DND-41 (cell line): ENCODE data around the gene NKPD1.

Experiments
- ATAC-seq: fragments of 200-7000 bp; cut with Tn5 transposase; 3 replicates; pipeline ENCODE4 v1.9.1; 2021; ENCODE audit warnings: low read depth; ENCODE audit not compliant: insufficient read depth
- DNase-seq: peaks from one replicate; pipeline ENCODE4 v3.0.0-alpha.2; 2020
- H2AFZ ChIP-seq: 2 replicates; pipeline ENCODE4 v1.6.0; 2012; ENCODE audit warnings: low read depth, low read length
- H3K27ac ChIP-seq: 2 replicates; pipeline ENCODE4 v1.5.1; 2012; ENCODE audit warnings: low read length, inconsistent platforms
- H3K27me3 ChIP-seq: fragments of 200-600 bp; sonication (generic); 2 replicates; pipeline ENCODE4 v1.6.0; 2012; ENCODE audit warnings: low read length, mild to moderate bottlenecking, inconsistent platforms; ENCODE audit not compliant: insufficient read depth, poor library complexity
- H3K36me3 ChIP-seq: 2 replicates; pipeline ENCODE4 v1.5.1; 2012; ENCODE audit warnings: low read length, inconsistent platforms; ENCODE audit not compliant: insufficient read depth
- H3K4me1 ChIP-seq: 2 replicates; pipeline ENCODE4 v1.5.1; 2012; ENCODE audit warnings: mild to moderate bottlenecking, low read length; ENCODE audit not compliant: insufficient read depth
- H3K4me2 ChIP-seq: 2 replicates; pipeline ENCODE4 v1.6.0; 2012; ENCODE audit warnings: mild to moderate bottlenecking, moderate library complexity, low read length, inconsistent platforms; ENCODE audit not compliant: insufficient read depth
- H3K4me3 ChIP-seq, 2 experiments: fragments of 200-600 bp in 1 of 2; shearing (Covaris generic) in 1 of 2; 2 replicates each; pipeline ENCODE4 v1.5.1; 2012 to 2016; ENCODE audit warnings: inconsistent platforms in 2 of 2, low read length in 2 of 2, mild to moderate bottlenecking in 2 of 2, low read depth in 1 of 2, moderate library complexity in 1 of 2
- H3K79me2 ChIP-seq: 2 replicates; pipeline ENCODE4 v1.6.0; 2012; ENCODE audit warnings: low read length, inconsistent platforms; ENCODE audit not compliant: insufficient read depth
- H3K9ac ChIP-seq: 2 replicates; pipeline ENCODE4 v1.6.0; 2012; ENCODE audit warnings: low read depth, mild to moderate bottlenecking, inconsistent platforms, low read length, moderate library complexity
- H3K9me3 ChIP-seq: 2 replicates; pipeline ENCODE4 v1.5.1; 2012; ENCODE audit warnings: low read length, moderate library complexity, mild to moderate bottlenecking, inconsistent platforms; ENCODE audit not compliant: insufficient read depth, severe bottlenecking
- H4K20me1 ChIP-seq: 2 replicates; pipeline ENCODE4 v1.6.0; 2012; ENCODE audit warnings: low read length; ENCODE audit not compliant: insufficient read depth
- EZH2 ChIP-seq: IDR thresholded peaks from 3 replicates; pipeline ENCODE4 v1.6.1; 2012; ENCODE audit warnings: borderline replicate concordance, low read depth, mild to moderate bottlenecking, moderate library complexity, low read length, inconsistent platforms; ENCODE audit not compliant: severe bottlenecking
- TF ChIP-seq, protein P1 (sequence below): IDR thresholded peaks from 2 replicates; pipeline ENCODE4 v1.5.1; 2012; ENCODE audit warnings: borderline replicate concordance, low read length, moderate library complexity, mild to moderate bottlenecking; ENCODE audit not compliant: poor library complexity, severe bottlenecking; ENCODE audit errors: extremely low read depth

Gene NKPD1

DNA sequence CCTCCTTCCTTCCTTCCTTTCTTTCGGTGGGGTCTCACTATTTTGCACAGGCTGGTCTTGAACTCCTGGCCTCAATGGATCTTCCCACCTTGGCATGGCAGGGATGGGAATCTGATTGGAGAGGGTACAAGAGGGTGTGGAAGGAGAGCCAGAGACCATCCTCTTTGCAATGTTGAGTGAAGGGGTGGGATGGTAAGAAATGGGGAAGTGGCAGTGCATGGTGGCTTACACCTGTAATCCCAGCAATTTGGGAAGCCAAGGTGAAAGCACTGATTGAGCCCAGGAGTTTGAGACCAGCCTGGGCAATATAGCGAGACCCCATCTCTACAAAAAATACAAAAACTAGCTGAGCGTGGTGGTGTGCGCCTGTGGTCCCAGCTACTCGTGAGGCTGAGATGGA, 23.3 kb upstream of the NKPD1 start:
- Histone ChIP-seq H3K36me3 (peaks cover 13% of the 10 kb centered on the region), H2AFZ (no peak overlapping the region), H3K4me3 (no peak overlapping the region), H3K4me1 (peaks cover 22% of the 10 kb centered on the region), H3K9ac (no peak overlapping the region), H3K4me2 (no peak overlapping the region), H3K27ac (no peak overlapping the region), H3K27me3 (no peaks in the 10 kb centered on the region), H3K9me3 (no peaks in the 10 kb centered on the region), H4K20me1 (peaks cover 8% of the 10 kb centered on the region), H3K79me2 (peaks cover 15% of the 10 kb centered on the region)
- ATAC-seq (no peak), DNase-seq (no peak)
- no peak for TF ChIP-seq EZH2
- TF ChIP-seq, protein P1, sequence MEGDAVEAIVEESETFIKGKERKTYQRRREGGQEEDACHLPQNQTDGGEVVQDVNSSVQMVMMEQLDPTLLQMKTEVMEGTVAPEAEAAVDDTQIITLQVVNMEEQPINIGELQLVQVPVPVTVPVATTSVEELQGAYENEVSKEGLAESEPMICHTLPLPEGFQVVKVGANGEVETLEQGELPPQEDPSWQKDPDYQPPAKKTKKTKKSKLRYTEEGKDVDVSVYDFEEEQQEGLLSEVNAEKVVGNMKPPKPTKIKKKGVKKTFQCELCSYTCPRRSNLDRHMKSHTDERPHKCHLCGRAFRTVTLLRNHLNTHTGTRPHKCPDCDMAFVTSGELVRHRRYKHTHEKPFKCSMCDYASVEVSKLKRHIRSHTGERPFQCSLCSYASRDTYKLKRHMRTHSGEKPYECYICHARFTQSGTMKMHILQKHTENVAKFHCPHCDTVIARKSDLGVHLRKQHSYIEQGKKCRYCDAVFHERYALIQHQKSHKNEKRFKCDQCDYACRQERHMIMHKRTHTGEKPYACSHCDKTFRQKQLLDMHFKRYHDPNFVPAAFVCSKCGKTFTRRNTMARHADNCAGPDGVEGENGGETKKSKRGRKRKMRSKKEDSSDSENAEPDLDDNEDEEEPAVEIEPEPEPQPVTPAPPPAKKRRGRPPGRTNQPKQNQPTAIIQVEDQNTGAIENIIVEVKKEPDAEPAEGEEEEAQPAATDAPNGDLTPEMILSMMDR, result no peak

DNA sequence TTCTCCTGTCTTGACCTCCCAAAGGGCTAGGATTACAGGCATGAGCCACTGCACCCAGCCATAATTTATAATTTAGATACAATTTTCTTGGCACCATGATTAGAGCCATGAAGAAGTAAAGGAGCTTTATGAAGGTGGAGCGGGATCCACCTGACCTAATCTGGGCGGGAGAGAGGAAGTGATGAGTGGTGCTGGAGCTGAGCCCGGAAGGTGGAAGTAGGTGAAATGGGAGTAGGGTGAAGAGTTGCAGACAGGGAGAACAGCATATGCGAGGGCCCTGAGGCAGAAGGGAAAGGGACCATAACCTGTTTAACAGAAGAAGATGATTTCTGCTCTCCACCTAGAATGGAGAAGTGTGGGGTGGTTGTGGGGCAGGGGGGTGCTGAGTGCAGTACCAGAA, 22.0 kb upstream of the NKPD1 start:
- H3K4me2 ChIP-seq, result no peak overlapping the region
- ATAC-seq (no peak), DNase-seq (no peak)
- no peak overlapping the region for H2AFZ ChIP-seq
- no peak overlapping the region for H3K9ac ChIP-seq
- H3K9me3 ChIP-seq, result no peaks in the 10 kb centered on the region
- TF ChIP-seq, protein P1, result no peak
- TF ChIP-seq EZH2, result no peak
- no peaks in the 10 kb centered on the region for H3K27me3 ChIP-seq
- no peak overlapping the region for H3K27ac ChIP-seq
- H3K36me3 ChIP-seq, result peaks cover 13% of the 10 kb centered on the region
- H4K20me1 ChIP-seq, result peaks cover 8% of the 10 kb centered on the region
- no peak overlapping the region for H3K4me3 ChIP-seq
- peaks cover 21% of the 10 kb centered on the region for H3K79me2 ChIP-seq
- peaks cover 23% of the 10 kb centered on the region for H3K4me1 ChIP-seq

DNA sequence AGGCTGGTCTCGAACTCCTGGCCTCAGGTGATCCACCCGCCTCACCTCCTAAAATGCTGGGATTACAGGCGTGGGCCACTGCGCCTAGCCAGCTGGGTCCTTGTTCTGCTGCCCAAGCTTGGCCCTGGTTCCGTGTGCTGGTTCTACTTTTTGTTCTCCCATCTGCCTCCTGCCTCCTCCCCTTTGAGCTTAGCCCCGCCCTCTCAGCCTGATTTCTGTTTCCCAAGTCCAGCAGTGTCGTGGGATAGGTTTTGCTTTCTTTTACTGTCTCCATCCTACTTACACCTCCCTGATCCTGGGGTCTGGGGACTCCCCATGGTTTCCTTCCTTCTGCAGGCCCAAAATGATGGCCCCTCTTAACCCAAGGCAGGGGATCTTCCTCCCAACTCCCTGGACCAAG, 20.2 kb upstream of the NKPD1 start:
- Histone ChIP-seq H3K9ac (no peak overlapping the region), H3K79me2 (peaks cover 31% of the 10 kb centered on the region), H3K9me3 (no peaks in the 10 kb centered on the region), H3K36me3 (peaks cover 13% of the 10 kb centered on the region), H3K27ac (no peak overlapping the region), H3K4me1 (peaks cover 33% of the 10 kb centered on the region), H3K4me3 (no peak overlapping the region), H3K27me3 (no peaks in the 10 kb centered on the region), H2AFZ (no peak overlapping the region), H3K4me2 (peak overlapping the region; percentile 19; the same call in 1 of the 2 replicates), H4K20me1 (peaks cover 8% of the 10 kb centered on the region)
- TF ChIP-seq, protein P1, result no peak
- TF ChIP-seq EZH2, result no peak
- no peak for DNase-seq
- ATAC-seq, result no peak

DNA sequence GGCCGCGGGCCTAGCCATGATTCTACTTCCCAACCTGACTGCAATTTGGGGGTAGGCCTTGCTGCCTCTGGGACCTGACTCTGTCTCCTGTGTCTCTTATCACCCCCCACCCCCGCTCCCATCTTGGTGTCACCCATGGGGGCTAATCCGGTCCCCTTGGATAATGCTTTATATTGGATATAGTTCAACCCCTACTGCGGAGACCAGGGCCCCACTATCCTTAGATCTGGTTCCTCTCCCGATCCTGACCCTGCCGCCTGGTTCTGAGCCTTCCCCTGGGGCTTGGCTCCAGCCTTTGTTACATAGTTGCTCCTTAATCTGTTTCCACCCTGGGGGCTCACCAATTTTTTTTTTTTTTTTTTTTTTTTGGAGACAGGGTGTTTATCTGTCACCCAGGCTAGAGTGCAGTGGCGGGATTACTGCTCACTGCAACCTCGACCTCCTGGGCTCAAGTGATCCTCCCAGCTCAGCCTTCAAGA, 19.1 kb upstream of the NKPD1 start:
- Histone ChIP-seq H3K4me3 (peak overlapping the region in 1 of 2 experiments; percentile 87; a peak in 3 of 4 replicates), H3K9me3 (no peaks in the 10 kb centered on the region), H3K36me3 (peaks cover 13% of the 10 kb centered on the region), H2AFZ (no peak overlapping the region), H3K79me2 (peaks cover 31% of the 10 kb centered on the region), H4K20me1 (peaks cover 8% of the 10 kb centered on the region), H3K4me2 (peak overlapping the region; percentile 83), H3K27me3 (no peaks in the 10 kb centered on the region), H3K4me1 (peaks cover 33% of the 10 kb centered on the region), H3K9ac (peak overlapping the region; percentile 65; the same call in 1 of the 2 replicates), H3K27ac (no peak overlapping the region)
- no peak for TF ChIP-seq EZH2
- TF ChIP-seq, protein P1, result no peak
- DNase-seq, result no peak
- ATAC-seq, result no peak
